Measurements from ENCODE around the gene TCF12. TPM values are rescaled to one million over a fixed set of nuclear protein-coding genes. Genes with fewer than 3 reads are reported as not detected.

TCF12 gene
- polyA plus RNA-seq, 3 donors, result 15.8 to 52.5 (median 27.6) TPM

DNA sequence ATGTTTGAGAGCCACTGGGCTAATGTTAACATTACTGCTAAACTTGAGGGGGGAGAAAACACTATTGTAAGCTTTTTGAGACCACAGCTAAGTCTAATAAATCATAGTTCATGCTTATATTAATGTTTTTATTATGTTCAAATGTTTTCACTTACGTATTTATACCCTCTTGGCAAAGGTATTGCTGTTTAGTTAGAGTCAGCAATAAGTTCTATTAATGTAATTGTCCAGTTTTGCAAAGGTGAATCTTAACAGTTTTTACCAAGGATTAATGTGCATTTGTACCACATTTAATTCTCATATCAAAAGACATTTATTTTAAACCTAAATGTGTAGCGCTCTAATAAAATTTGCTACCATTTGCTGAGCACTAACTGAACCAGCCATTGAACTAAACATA is 251.2 kb downstream of the TCF12 start:
- Mint-ChIP-seq H3K9me3 (peaks cover 0 to 3% (median 0%) of the 10 kb centered on the region in 7 donors), H3K27ac (no peak overlapping the region), H3K4me3 (no peak overlapping the region), H3K4me1 (peaks cover 34% of the 10 kb centered on the region), H3K27me3 (ENCODE audit: low read depth in 3 of 3) (no peaks in the 10 kb centered on the region), H3K36me3 (peaks cover 10 to 32% of the 10 kb centered on the region in 2 donors)
- H3K79me2 ChIP-seq (ENCODE audit: insufficient read depth, low read length), result peaks cover 3% of the 10 kb centered on the region
- peaks cover 16 to 18% of the 10 kb centered on the region in 2 donors for H3K4me1 ChIP-seq (ENCODE audit: control insufficient read depth in 1 of 2, insufficient read depth in 2 of 2, low read length in 2 of 2)
- H2AFZ ChIP-seq (ENCODE audit: insufficient read depth, low read depth, low read length, poor library complexity, severe bottlenecking), result no peak overlapping the region
- intact Hi-C loops (cut with micrococcal nuclease), result no loop called here
- H3K27me3 ChIP-seq (ENCODE audit: control insufficient read depth in 2 of 2, insufficient read depth in 2 of 2, low read length in 2 of 2), result no peaks in the 10 kb centered on the region
- WGBS (ENCODE audit: insufficient coverage), result no CpG with 5 or more reads among the region's 2 CpGs
- no peak overlapping the region for H3K27ac ChIP-seq (ENCODE audit: low read depth in 1 of 2, low read length in 2 of 2)
- TF ChIP-seq, protein P1, sequence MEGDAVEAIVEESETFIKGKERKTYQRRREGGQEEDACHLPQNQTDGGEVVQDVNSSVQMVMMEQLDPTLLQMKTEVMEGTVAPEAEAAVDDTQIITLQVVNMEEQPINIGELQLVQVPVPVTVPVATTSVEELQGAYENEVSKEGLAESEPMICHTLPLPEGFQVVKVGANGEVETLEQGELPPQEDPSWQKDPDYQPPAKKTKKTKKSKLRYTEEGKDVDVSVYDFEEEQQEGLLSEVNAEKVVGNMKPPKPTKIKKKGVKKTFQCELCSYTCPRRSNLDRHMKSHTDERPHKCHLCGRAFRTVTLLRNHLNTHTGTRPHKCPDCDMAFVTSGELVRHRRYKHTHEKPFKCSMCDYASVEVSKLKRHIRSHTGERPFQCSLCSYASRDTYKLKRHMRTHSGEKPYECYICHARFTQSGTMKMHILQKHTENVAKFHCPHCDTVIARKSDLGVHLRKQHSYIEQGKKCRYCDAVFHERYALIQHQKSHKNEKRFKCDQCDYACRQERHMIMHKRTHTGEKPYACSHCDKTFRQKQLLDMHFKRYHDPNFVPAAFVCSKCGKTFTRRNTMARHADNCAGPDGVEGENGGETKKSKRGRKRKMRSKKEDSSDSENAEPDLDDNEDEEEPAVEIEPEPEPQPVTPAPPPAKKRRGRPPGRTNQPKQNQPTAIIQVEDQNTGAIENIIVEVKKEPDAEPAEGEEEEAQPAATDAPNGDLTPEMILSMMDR (IDR thresholded peaks at IDR 0.05), result no peak
- H3K9ac ChIP-seq (ENCODE audit: insufficient read depth, low read length, poor library complexity, severe bottlenecking), result no peak overlapping the region
- peaks cover 3 to 7% of the 10 kb centered on the region in 2 donors for H3K36me3 ChIP-seq (replicated peaks in 1 of 2; ENCODE audit: control insufficient read depth in 1 of 2, insufficient read depth in 2 of 2, low read length in 2 of 2)
- peaks cover under 1 to 2% of the 10 kb centered on the region in 2 donors for H3K9me3 ChIP-seq (replicated peaks in 1 of 2; ENCODE audit: control insufficient read depth in 1 of 2, insufficient read depth in 1 of 2, low read length in 2 of 2)
- no peak for DNase-seq
- H4K20me1 ChIP-seq (ENCODE audit: insufficient read depth, low read length), result peaks cover 4% of the 10 kb centered on the region
- no peak overlapping the region for H3K4me2 ChIP-seq (replicated peaks; ENCODE audit: extremely low read depth, low read length, poor library complexity, severe bottlenecking)
- H3K4me3 ChIP-seq (replicated peaks in 1 of 3; ENCODE audit: low read depth in 2 of 3, low read length in 3 of 3), result no peak overlapping the region

DNA sequence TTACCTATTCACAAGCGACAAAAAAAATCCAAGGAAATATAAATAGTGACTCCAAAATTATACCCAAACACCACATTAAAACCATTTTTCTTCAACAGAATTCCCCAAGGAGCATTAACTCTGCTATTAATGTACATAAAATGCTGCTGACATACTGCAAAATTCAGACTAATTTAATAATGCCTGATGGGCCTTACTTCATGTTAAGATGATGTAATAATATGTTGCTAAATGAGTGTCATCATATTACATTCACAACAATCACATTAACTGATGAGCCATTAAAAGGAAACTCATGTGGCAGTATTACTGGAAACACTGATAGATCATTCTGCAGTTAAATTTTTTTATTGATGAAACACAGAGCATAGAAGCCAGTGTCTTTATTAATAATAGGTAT is 253.0 kb downstream of the TCF12 start:
- Histone ChIP-seq H3K36me3 (replicated peaks in 1 of 2; ENCODE audit: control insufficient read depth in 1 of 2, insufficient read depth in 2 of 2, low read length in 2 of 2) (peaks cover 3 to 7% of the 10 kb centered on the region in 2 donors), H2AFZ (ENCODE audit: insufficient read depth, low read depth, low read length, poor library complexity, severe bottlenecking) (no peak overlapping the region), H3K9me3 (replicated peaks in 1 of 2; ENCODE audit: control insufficient read depth in 1 of 2, insufficient read depth in 1 of 2, low read length in 2 of 2) (no peaks in the 10 kb centered on the region), H3K4me1 (ENCODE audit: control insufficient read depth in 1 of 2, insufficient read depth in 2 of 2, low read length in 2 of 2) (peaks cover 10 to 11% of the 10 kb centered on the region in 2 donors), H4K20me1 (ENCODE audit: insufficient read depth, low read length) (no peaks in the 10 kb centered on the region), H3K27ac (ENCODE audit: low read depth in 1 of 2, low read length in 2 of 2) (no peak overlapping the region), H3K4me2 (replicated peaks; ENCODE audit: extremely low read depth, low read length, poor library complexity, severe bottlenecking) (no peak overlapping the region), H3K9ac (ENCODE audit: insufficient read depth, low read length, poor library complexity, severe bottlenecking) (no peak overlapping the region), H3K27me3 (ENCODE audit: control insufficient read depth in 2 of 2, insufficient read depth in 2 of 2, low read length in 2 of 2) (no peaks in the 10 kb centered on the region), H3K4me3 (replicated peaks in 1 of 3; ENCODE audit: low read depth in 2 of 3, low read length in 3 of 3) (no peak overlapping the region), H3K79me2 (ENCODE audit: insufficient read depth, low read length) (peaks cover 3% of the 10 kb centered on the region)
- peaks cover 0 to 3% (median 0%) of the 10 kb centered on the region in 7 donors for H3K9me3 Mint-ChIP-seq
- H3K4me1 Mint-ChIP-seq, result peaks cover 26% of the 10 kb centered on the region
- intact Hi-C loops (cut with micrococcal nuclease), result no loop called here
- H3K27ac Mint-ChIP-seq, result peak overlapping the region in 2 of 7 donors; percentile 0 to 63
- no peaks in the 10 kb centered on the region for H3K27me3 Mint-ChIP-seq (ENCODE audit: low read depth in 3 of 3)
- H3K36me3 Mint-ChIP-seq, result peaks cover 10 to 33% of the 10 kb centered on the region in 2 donors
- peak in 2 of 3 donors; percentile 10 to 15 for DNase-seq
- TF ChIP-seq, protein P1 (IDR thresholded peaks at IDR 0.05), result no peak
- no peak overlapping the region for H3K4me3 Mint-ChIP-seq
- WGBS (ENCODE audit: insufficient coverage), result no CpG with 5 or more reads among the region's 1 CpG

All from CD14-positive monocyte (primary cell).